ENCODE results near the gene TBL1Y.
"Not testable (repeated sequence)": the region's sequence is repeated elsewhere in the genome, so short reads cannot be mapped to it uniquely, and the experiment has no call there.

The TBL1Y gene

GRCh38 chrY:6910372-6911252, at the start of gene TBL1Y:
TSS of gene TBL1Y (plus strand) at chrY:6910697. CDS start at chrY:7025085, 114,388 bp downstream.
- no peak for DNase-seq (ENCODE audit: low read depth in 2 of 2)

- no peak for DNase-seq (ENCODE audit: low read depth in 2 of 2)
Observed at GRCh38 chrY:6894496-6894895, 16.0 kb upstream of the TBL1Y start.

DNA sequence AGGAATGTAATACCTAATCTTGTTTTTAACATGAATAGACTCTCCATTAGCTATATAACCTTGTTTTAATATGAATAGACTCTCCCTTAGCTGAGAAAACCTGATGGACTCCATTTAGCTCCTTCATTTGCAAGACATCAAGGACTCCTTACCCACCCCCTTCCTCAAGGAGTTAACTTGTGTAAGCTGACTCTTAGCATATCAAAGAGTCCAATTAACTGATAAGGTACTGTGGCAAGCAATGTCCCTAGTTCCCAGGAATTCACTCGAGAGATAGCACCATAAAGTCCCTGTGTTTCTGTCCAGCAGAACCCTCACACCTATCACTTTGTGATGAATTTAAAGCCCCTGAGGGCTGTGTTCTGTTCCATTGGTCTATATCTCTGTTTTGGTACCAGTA, 15.3 kb upstream of the TBL1Y start:
- no peak for DNase-seq (ENCODE audit: low read depth in 2 of 2)

DNA sequence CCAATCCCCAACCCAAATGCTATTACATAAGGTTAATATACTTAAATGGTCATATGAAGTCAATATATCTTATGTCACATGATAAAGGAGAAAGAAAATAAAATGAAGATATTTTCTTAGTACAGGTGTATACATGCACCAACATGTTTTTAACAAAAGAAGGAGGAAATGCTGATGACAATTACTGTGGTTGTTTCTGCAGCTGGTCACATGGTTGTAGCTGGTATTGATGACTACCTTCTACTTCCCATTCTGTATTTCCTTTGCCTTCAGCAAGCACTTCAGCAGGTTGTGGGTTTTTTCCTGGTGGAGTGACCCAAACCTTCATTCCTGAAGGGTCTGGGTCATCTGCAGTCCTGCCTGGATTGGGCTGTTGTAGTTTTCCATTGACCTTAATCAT, 8.4 kb upstream of the TBL1Y start:
- DNase-seq (ENCODE audit: low read depth in 2 of 2), result not testable (repeated sequence)

- no peak for DNase-seq (ENCODE audit: low read depth in 2 of 2)
Observed at GRCh38 chrY:6907591-6907990, 2.9 kb upstream of the TBL1Y start.

GRCh38 chrY:6908021-6908420, 2.5 kb upstream of the TBL1Y start:
- DNase-seq (ENCODE audit: low read depth in 2 of 2), result not testable (repeated sequence)

DNA sequence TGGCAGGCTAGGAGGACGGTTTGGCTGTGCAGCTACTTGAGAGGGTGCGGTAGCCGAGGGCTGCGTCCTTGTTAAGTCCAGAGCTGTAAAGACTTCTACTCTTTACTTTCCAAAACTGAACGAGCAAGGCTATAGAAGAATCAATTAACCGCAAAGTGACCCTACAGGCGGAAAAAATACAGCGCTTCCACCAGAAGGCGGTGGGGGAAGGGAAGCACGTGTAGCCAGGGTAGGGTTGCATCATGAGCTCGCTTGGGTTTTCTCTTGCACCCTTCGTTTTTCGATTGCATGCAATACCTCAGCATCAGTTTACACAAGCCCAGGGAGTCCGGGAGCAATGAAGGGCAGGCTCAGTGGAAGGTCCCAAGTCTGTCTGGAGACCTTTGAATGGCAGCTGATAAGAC, 1.4 kb upstream of the TBL1Y start:
- no peak for DNase-seq (ENCODE audit: low read depth in 2 of 2)

DNA sequence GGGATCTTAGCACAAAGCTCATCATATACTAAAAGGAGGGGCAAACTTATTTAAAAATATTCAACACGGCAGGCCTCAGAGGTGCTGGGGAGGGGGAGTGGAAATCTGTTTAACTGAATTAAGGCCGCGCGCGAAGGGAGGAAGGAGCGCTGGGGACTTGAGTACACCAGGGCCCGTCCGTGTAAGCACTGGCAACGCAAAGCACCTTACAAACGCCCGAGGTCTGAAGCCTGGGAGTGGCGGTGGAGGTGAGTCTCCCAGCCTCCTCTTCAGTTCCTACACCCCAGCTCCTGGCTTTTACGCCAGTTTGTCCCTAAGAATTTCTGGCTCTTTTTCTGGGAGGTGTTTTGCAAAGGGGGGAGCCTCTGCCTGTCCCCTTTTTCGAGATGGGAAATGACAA, 641 bp upstream of the TBL1Y start:
- no peak for DNase-seq (ENCODE audit: low read depth in 2 of 2)

- DNase-seq (ENCODE audit: low read depth in 2 of 2), result no peak
Observed at GRCh38 chrY:6911253-6911881, 870 bp downstream of the TBL1Y start, which contains the start of gene AMELY. TSS of gene AMELY (minus strand) at chrY:6911752. CDS start at chrY:6872608, 39,144 bp downstream.

GRCh38 chrY:6913362-6913761, 2.9 kb downstream of the TBL1Y start:
- DNase-seq (ENCODE audit: low read depth in 2 of 2), result no peak

DNA sequence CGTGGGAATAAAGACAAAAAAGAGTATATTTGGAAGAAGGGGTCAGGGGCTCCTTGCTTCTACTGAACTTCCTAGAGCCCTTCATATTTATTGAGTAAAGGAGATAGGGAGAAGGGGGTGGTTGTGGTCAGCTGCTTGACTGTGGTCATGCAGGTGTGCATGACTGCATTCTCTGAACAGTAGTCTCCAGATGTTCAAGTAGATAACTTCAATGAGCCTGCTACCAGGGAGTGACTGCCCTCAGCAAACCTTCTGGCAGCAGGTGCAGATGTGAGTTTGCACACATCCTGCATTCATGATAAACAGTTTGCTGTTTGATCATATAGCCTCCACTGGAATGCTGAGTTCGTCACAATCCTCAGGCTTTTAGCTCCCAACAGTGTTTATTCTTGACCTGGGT, 10.6 kb downstream of the TBL1Y start:
- DNase-seq (ENCODE audit: low read depth in 2 of 2), result no peak

GRCh38 chrY:6928265-6928664, 17.8 kb downstream of the TBL1Y start:
- no peak for DNase-seq (ENCODE audit: low read depth in 2 of 2)

GRCh38 chrY:6929237-6929636, 18.7 kb downstream of the TBL1Y start:
- no peak for DNase-seq (ENCODE audit: low read depth in 2 of 2)

GRCh38 chrY:6931779-6932396, 21.4 kb downstream of the TBL1Y start:
- no peak for DNase-seq (ENCODE audit: low read depth in 2 of 2)

- DNase-seq (ENCODE audit: low read depth in 2 of 2), result no peak
Observed at GRCh38 chrY:6935497-6935896, 25.0 kb downstream of the TBL1Y start.

GRCh38 chrY:6947695-6948094, 37.2 kb downstream of the TBL1Y start:
- no peak for DNase-seq (ENCODE audit: low read depth in 2 of 2)

- no peak for DNase-seq (ENCODE audit: low read depth in 2 of 2)
Observed at GRCh38 chrY:6948378-6948777, 37.9 kb downstream of the TBL1Y start.

- DNase-seq (ENCODE audit: low read depth in 2 of 2), result no peak
Observed at GRCh38 chrY:6949947-6950346, 39.5 kb downstream of the TBL1Y start.

- peak in 1 of 2 donors; percentile 11 for DNase-seq (ENCODE audit: low read depth in 2 of 2)
Observed at GRCh38 chrY:6964732-6965131, 54.2 kb downstream of the TBL1Y start.

DNA sequence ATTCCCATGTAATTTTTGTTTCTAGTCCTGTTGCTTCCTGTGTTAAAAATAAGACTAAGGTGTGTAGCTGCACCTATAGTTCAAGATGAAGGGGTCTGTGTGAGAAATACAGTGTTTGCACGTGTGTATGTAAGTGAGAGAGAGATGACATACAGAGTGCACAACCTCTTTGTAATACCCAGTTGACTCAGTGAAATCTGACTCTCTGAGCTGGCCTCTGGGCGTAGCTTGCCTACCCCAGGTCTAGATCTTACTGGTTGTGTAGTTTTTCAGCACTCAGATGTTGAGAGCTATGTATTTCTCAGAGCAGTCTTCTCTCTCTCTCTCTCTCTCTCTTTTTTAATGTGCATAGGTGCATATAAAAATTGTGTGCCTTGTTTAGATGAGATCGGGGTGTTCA, 56.0 kb downstream of the TBL1Y start:
- DNase-seq (ENCODE audit: low read depth in 2 of 2), result no peak

DNA sequence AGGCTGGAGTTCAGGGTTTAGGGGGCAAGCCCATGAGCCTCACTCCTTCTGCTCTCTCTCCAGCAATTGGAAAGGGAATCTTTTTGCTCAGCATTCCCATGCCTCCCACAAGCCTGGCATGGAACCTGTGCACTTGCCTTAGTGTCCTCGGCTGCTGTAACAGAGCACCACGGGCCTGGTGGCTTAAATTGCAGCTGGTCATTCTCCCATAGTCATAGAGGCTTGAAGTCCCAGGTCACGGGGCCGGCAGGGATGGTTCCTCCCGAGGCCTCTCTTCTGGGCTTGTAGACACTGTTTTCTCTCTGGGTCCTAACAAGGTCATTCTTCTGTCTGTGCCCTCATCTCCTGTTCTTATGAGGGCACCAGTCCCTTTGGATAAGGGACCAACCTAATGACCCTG, 57.2 kb downstream of the TBL1Y start:
- no peak for DNase-seq (ENCODE audit: low read depth in 2 of 2)

- DNase-seq (ENCODE audit: low read depth in 2 of 2), result no peak
Observed at GRCh38 chrY:6968191-6968590, 57.7 kb downstream of the TBL1Y start.

Measured in stimulated activated CD4-positive, alpha-beta T cell treated with anti-CD3 and anti-CD28 coated beads, Interleukin-15, amount 100 ng/mL, for 48 hours (primary cell).